ENCODE results near the gene DNAI1. TPM values are rescaled to one million over a fixed set of nuclear protein-coding genes. Genes with fewer than 3 reads are reported as not detected.
A peak's percentile ranks its signal among the peaks of the same experiment; 100 is the strongest.

Gene DNAI1
- total and polyA plus RNA-seq, 2 of the 4 experiments (the other 2 are of a cell fraction) = not detected

- H3K4ac ChIP-seq (ENCODE audit: low read depth, low read length) = no peak overlapping the region
- no peak overlapping the region for H3K4me2 ChIP-seq (ENCODE audit: low read depth, low read length)
- no peak overlapping the region for H3K23ac ChIP-seq (ENCODE audit: low read depth, low read length)
- H3K4me3 ChIP-seq (ENCODE audit: insufficient read depth, low read depth, low read length) = no peak overlapping the region
- no peak overlapping the region for H4K8ac ChIP-seq (ENCODE audit: low read depth in 2 of 2, low read length in 2 of 2)
- no CpG with 5 or more reads among the region's 6 CpGs for WGBS, 2 experiments (ENCODE audit: extremely low coverage in 2 of 2, insufficient read length in 1 of 2)
- TF ChIP-seq RAD21 (IDR thresholded peaks at IDR 0.05; ENCODE audit: low read length) (peak; percentile 84), CTCF (conservative IDR thresholded peaks at IDR 0.05; ENCODE audit: low read depth, low read length) (peak; percentile 89), USF2 (IDR thresholded peaks at IDR 0.05; ENCODE audit: low read depth, low read length) (no peak), SMC3 (IDR thresholded peaks at IDR 0.05; ENCODE audit: low read depth, low read length) (peak; percentile 96)
- no peak overlapping the region for H4K5ac ChIP-seq (ENCODE audit: low read depth, low read length)
- H3K9me3 ChIP-seq (ENCODE audit: control insufficient read depth, insufficient read depth, low read length) = no peaks in the 10 kb centered on the region
- no peak overlapping the region for H3K56ac ChIP-seq (ENCODE audit: extremely low read depth, insufficient read depth, low read length)
- intact Hi-C loops (cut with micrococcal nuclease) (loop anchor here (1.0 kb wide), 3 partner anchors 63 to 103 kb away; no protein-coding TSS in a partner anchor), in situ Hi-C loops (cut with MboI; ENCODE audit: low sequenced_read_pairs) (no loop called here), dilution Hi-C loops (cut with HindIII; ENCODE audit: low sequenced_read_pairs, unreplicated experiment) (no loop called here)
- H3K36me3 ChIP-seq (ENCODE audit: control insufficient read depth, insufficient read depth, low read length) = no peaks in the 10 kb centered on the region
- DNase-seq (peak; percentile 19), ATAC-seq (ENCODE audit: low read depth) (peak; percentile 80)
- H3K9me1 ChIP-seq (ENCODE audit: insufficient read depth, low read length) = no peaks in the 10 kb centered on the region
- no peak overlapping the region for H2BK20ac ChIP-seq (ENCODE audit: low read depth, low read length)
- ChIA-PET POLR2A (ENCODE audit: unreplicated experiment) (no interaction called here), CTCF (interaction anchor here (0.7 to 1.5 kb wide), 5 partner anchors 12 to 97 kb away, joined by 3 to 5 read pairs (median 3); no protein-coding TSS in a partner anchor)
- H2BK15ac ChIP-seq (ENCODE audit: low read depth, low read length) = no peak overlapping the region
- no peak overlapping the region for H3K9ac ChIP-seq (ENCODE audit: low read depth, low read length)
- no peak overlapping the region for H3K27ac ChIP-seq (ENCODE audit: insufficient read depth, low read length)
- H2AK9ac ChIP-seq (replicated peaks; ENCODE audit: low read depth, low read length, poor library complexity) = peak overlapping the region; percentile 12
- no TSS peak for BruUV-seq (replicated peaks)
- no peak overlapping the region for H2BK5ac ChIP-seq (ENCODE audit: low read depth, low read length, poor library complexity, severe bottlenecking)
- no peak overlapping the region for H2AK5ac ChIP-seq (ENCODE audit: low read depth, low read length)
- no peak overlapping the region for H3K14ac ChIP-seq (replicated peaks; ENCODE audit: low read depth, low read length)
- H2AFZ ChIP-seq (replicated peaks; ENCODE audit: low read length, poor library complexity) = no peak overlapping the region
- H2BK120ac ChIP-seq (ENCODE audit: low read depth, low read length) = no peak overlapping the region
- H3K4me1 ChIP-seq (ENCODE audit: control insufficient read depth, insufficient read depth, low read length) = no peaks in the 10 kb centered on the region; the same call in 1 of the 2 replicates
- H3K27me3 ChIP-seq (ENCODE audit: control insufficient read depth, insufficient read depth, low read length) = peaks cover 53% of the 10 kb centered on the region
- H4K20me1 ChIP-seq (ENCODE audit: insufficient read depth, low read length) = no peaks in the 10 kb centered on the region; the same call in 1 of the 2 replicates
- no peak overlapping the region for H3K18ac ChIP-seq (ENCODE audit: low read depth, low read length)
- H4K91ac ChIP-seq (ENCODE audit: insufficient read depth, low read depth, low read length) = no peak overlapping the region
- H3K79me1 ChIP-seq (ENCODE audit: low read depth in 1 of 2, low read length in 2 of 2) = no peaks in the 10 kb centered on the region
Observed at GRCh38 chr9:34500623-34501267, 42.1 kb downstream of the DNAI1 start.

Data from IMR-90 (cell line).